GM12878 (cell line): Measurements from ENCODE around the gene WNT16. TPM values are rescaled to one million over a fixed set of nuclear protein-coding genes. Genes with fewer than 3 reads are reported as not detected.

Source experiments
- ATAC-seq: fragments of 200-7000 bp; cut with Tn5 transposase; 3 replicates; pipeline ENCODE4 v1.9.1; 2020; ENCODE audit warnings: mild to moderate bottlenecking, moderate library complexity
- BruUV-seq: library from RNA; stranded (reverse); fragments of 400-500 nt; replicated peaks from 2 replicates; lab custom pipeline; 2021; lab: Mats Ljungman, UMichigan
- CTCF ChIA-PET: fragments of 300-600 bp; sonication (Branson Sonifier 250); formaldehyde crosslinking; extraction: SDS; loops from one replicate; lab custom pipeline; 2021; ENCODE audit warnings: inconsistent platforms; lab: Yijun Ruan, JAX
- POLR2A ChIA-PET: fragments of 350-600 bp; formaldehyde crosslinking; extraction: SDS; loops from one replicate; lab custom pipeline; 2021; ENCODE audit warnings: inconsistent platforms; lab: Charles Lee
- RAD21 ChIA-PET: fragments of 300-600 bp; sonication (Branson Sonifier 250); formaldehyde crosslinking; loops from one replicate; lab custom pipeline; 2023; ENCODE audit warnings: antibody characterized with exemption; ENCODE audit not compliant: unreplicated experiment; lab: Charles Lee
- SMC1A ChIA-PET: fragments of 300-600 bp; sonication (Branson Sonifier 250); formaldehyde crosslinking; loops from one replicate; lab custom pipeline; 2023; ENCODE audit not compliant: unreplicated experiment, uncharacterized antibody; lab: Charles Lee
- DNase-seq: peaks from one replicate; pipeline ENCODE4 v3.0.0-alpha.2; 2011; ENCODE audit warnings: low read depth, low spot score
- FAIRE-seq: peaks from 3 replicates; lab custom pipeline; 2011; peaks lifted over from hg19 to GRCh38; lab: Jason Lieb, UNC
- H2AFZ ChIP-seq: 2 replicates; pipeline ENCODE4 v1.6.0; 2011; ENCODE audit warnings: low read depth, low read length, control low read depth; ENCODE audit not compliant: control insufficient read depth
- H3K27ac ChIP-seq: 2 replicates; pipeline ENCODE4 v1.5.1; 2011; ENCODE audit warnings: control low read depth; ENCODE audit not compliant: control insufficient read depth, insufficient read depth
- H3K27me3 ChIP-seq, 2 experiments: replicated peaks in 1 of 2; 2 replicates each; pipeline versions ENCODE4 v1.6.0 to v1.6.1; 2011; ENCODE audit warnings: low read length in 1 of 2; ENCODE audit not compliant: control insufficient read depth in 2 of 2, insufficient read depth in 2 of 2
- H3K36me3 ChIP-seq, 2 experiments: 2 replicates each; pipeline ENCODE4 v1.5.1; 2011; ENCODE audit warnings: low read length in 1 of 2; ENCODE audit not compliant: control insufficient read depth in 2 of 2, insufficient read depth in 2 of 2
- H3K4me1 ChIP-seq: 2 replicates; pipeline ENCODE4 v1.6.1; 2011; ENCODE audit warnings: mild to moderate bottlenecking, low read length, moderate library complexity, mixed read lengths; ENCODE audit not compliant: control insufficient read depth, insufficient read depth
- H3K4me2 ChIP-seq: 2 replicates; pipeline ENCODE4 v1.6.0; 2011; ENCODE audit warnings: control low read depth; ENCODE audit not compliant: control insufficient read depth, insufficient read depth
- H3K4me3 ChIP-seq: fragments of 200-600 bp; sonication (generic); 2 replicates; pipeline ENCODE4 v1.5.1; 2016
- H3K79me2 ChIP-seq: 2 replicates; pipeline ENCODE4 v1.6.0; 2011; ENCODE audit warnings: low read length; ENCODE audit not compliant: control insufficient read depth, insufficient read depth
- H3K9ac ChIP-seq: 2 replicates; pipeline ENCODE4 v1.8.0; 2011; ENCODE audit warnings: low read length, control low read depth, mixed read lengths; ENCODE audit not compliant: control insufficient read depth, insufficient read depth
- H3K9me3 ChIP-seq: replicated peaks from 3 replicates; pipeline ENCODE4 v1.5.1; 2011; ENCODE audit warnings: mild to moderate bottlenecking, low read length; ENCODE audit not compliant: control insufficient read depth, insufficient read depth
- H4K20me1 ChIP-seq: 2 replicates; pipeline ENCODE4 v1.6.0; 2011; ENCODE audit not compliant: control insufficient read depth, insufficient read depth
- CHD2 ChIP-seq: IDR thresholded peaks from 2 replicates; pipeline ENCODE4 v1.6.1; 2011; ENCODE audit warnings: low read depth, low read length, improper control_type of control experiment, borderline replicate concordance
- HCFC1 ChIP-seq: fragments of 150-350 bp; IDR thresholded peaks from 2 replicates; pipeline ENCODE4 v1.6.1; 2014; ENCODE audit warnings: low read length
- JUND ChIP-seq: IDR thresholded peaks from 2 replicates; pipeline ENCODE4 v1.6.1; 2012; ENCODE audit warnings: low read depth, mild to moderate bottlenecking, low read length, improper control_type of control experiment, moderate library complexity
- LARP7 ChIP-seq: fragments of 450-650 bp; IDR thresholded peaks from 2 replicates; pipeline ENCODE4 v1.6.1; 2017; ENCODE audit warnings: mild to moderate bottlenecking
- ZNF384 ChIP-seq: IDR thresholded peaks from 2 replicates; pipeline ENCODE4 v1.6.1; 2012; ENCODE audit warnings: low read depth, mild to moderate bottlenecking, low read length, improper control_type of control experiment, borderline replicate concordance
- in situ Hi-C: fragments of 300-500 bp; cut with MboI; formaldehyde crosslinking; loops from 9 replicates; pipeline ENCODE4 v1.14.3; 2018; ENCODE audit warnings: mixed read lengths
- intact Hi-C: fragments of 100-400 bp; cut with micrococcal nuclease; formaldehyde crosslinking; loops from one replicate; pipeline ENCODE4 v1.14.2; 2022; ENCODE audit not compliant: unreplicated experiment
- polyA plus RNA-seq, 11 experiments: library from polyadenylated mRNA; depleted of rRNA in 4 of 11; unstranded in 6 of 11; stranded (reverse) in 5 of 11; fragments of >200 nt; fragmentation: Nextera tagmentation in 4 of 11; fragmentation: Illumina TruSeq in 1 of 11; extraction: Ambion mirVana in 4 of 11; extraction: Trizol in 1 of 11; gene quantifications; 1 replicate in 1 of 11; 2 replicates in 10 of 11; pipeline versions ENCODE4 v1.2.1 to v1.2.3, GENCODE V29; 2011 to 2016; ENCODE audit warnings: inconsistent platforms in 2 of 11, missing spikeins in 2 of 11, low read depth in 1 of 11
- total RNA-seq, 4 experiments: library from RNA; depleted of rRNA in 3 of 4; stranded (reverse); fragments of >200 nt in 3 of 4; fragmentation: Illumina TruSeq in 1 of 4; extraction: Trizol in 1 of 4; gene quantifications; 2 replicates each; pipeline versions ENCODE4 v1.2.1 to v1.2.3, GENCODE V29; 2013 to 2021
- TF ChIP-seq, protein P1 (sequence below): IDR thresholded peaks from 2 replicates; pipeline ENCODE4 v1.6.1; 2011; ENCODE audit warnings: borderline replicate concordance, low read depth, mild to moderate bottlenecking, moderate library complexity, low read length; ENCODE audit not compliant: insufficient read depth, poor library complexity, severe bottlenecking
- TF ChIP-seq, protein P2 (sequence below): IDR thresholded peaks from 2 replicates; pipeline ENCODE4 v1.6.1; 2012; ENCODE audit warnings: mild to moderate bottlenecking, low read depth, low read length
- TF ChIP-seq, protein P3 (sequence below): fragments of 450-650 bp; IDR thresholded peaks from 2 replicates; pipeline ENCODE4 v1.6.1; 2016; ENCODE audit warnings: mild to moderate bottlenecking, moderate library complexity, borderline replicate concordance

The WNT16 gene
- total and polyA plus RNA-seq, 10 of the 15 experiments (the other 5 are each of a cell fraction or from before 2014, with no cell fraction given), result 0.05 to 0.11 (median 0.06) TPM; not detected in 5

DNA sequence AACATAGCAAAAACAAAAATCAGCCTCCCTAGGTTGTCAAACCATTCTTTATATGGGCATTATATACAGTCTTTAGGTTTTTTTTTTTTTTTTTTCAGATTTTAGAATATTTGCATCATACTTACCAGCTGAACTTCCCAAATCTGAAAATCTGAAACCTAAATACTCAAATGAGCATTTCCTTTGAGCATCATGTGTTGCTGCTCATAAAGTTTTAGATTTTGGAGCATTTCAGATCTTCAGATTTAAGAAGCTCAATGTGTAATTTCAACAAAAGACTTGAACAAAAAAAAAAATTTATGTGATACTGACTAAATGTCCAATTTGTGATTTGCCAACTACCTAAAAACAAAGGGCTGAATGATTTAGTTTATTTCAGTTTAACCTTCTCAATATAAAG is 53.7 kb downstream of the WNT16 start:
- Histone ChIP-seq H3K4me1 (peaks cover 38% of the 10 kb centered on the region), H3K27me3 (no peaks in the 10 kb centered on the region), H3K9me3 (peaks cover 2% of the 10 kb centered on the region; the same call in 2 of the 3 replicates), H2AFZ (no peak overlapping the region), H3K27ac (peak overlapping the region; percentile 35; the same call in 1 of the 2 replicates), H3K9ac (no peak overlapping the region), H3K4me3 (no peak overlapping the region), H3K79me2 (peaks cover 59% of the 10 kb centered on the region), H3K4me2 (no peak overlapping the region), H3K36me3 (peaks cover 0 to 13% of the 10 kb centered on the region in 2 experiments; a peak in 2 of 4 replicates), H4K20me1 (no peaks in the 10 kb centered on the region)
- no peak for DNase-seq
- ChIA-PET RAD21 (interaction anchor here (0.7 to 10.5 kb wide), 4 partner anchors 8 to 1333 kb away, joined by 3 to 272 read pairs (median 60); partner anchors contain the start of gene FAM3C), CTCF (interaction anchor here (1.2 to 12.1 kb wide), 5 partner anchors 8 to 15 kb away, joined by 4 to 87 read pairs (median 21); partner anchors contain the start of gene FAM3C), SMC1A (interaction anchor here (0.7 to 13.5 kb wide), 7 partner anchors 9 to 530 kb away, joined by 3 to 281 read pairs (median 19); partner anchors contain the start of gene FAM3C), POLR2A (interaction anchor here (0.7 to 8.7 kb wide), 4 partner anchors 9 to 104 kb away, joined by 6 to 81 read pairs (median 28); partner anchors contain the start of gene FAM3C)
- in situ Hi-C loops (loop anchor here (25.0 kb wide), 1 partner anchor 970 kb away; no protein-coding TSS in a partner anchor), intact Hi-C loops (loop anchor here (10.0 kb wide), 2 partner anchors 528 to 1252 kb away; partner anchors contain the start of gene TSPAN12)
- no TSS peak for BruUV-seq
- ATAC-seq, result no peak
- FAIRE-seq, result no peak
- no peak for TF ChIP-seq CHD2
- TF ChIP-seq, protein P1, sequence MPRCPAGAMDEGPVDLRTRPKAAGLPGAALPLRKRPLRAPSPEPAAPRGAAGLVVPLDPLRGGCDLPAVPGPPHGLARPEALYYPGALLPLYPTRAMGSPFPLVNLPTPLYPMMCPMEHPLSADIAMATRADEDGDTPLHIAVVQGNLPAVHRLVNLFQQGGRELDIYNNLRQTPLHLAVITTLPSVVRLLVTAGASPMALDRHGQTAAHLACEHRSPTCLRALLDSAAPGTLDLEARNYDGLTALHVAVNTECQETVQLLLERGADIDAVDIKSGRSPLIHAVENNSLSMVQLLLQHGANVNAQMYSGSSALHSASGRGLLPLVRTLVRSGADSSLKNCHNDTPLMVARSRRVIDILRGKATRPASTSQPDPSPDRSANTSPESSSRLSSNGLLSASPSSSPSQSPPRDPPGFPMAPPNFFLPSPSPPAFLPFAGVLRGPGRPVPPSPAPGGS, result no peak
- no peak for TF ChIP-seq HCFC1
- no peak for TF ChIP-seq LARP7
- TF ChIP-seq, protein P2, sequence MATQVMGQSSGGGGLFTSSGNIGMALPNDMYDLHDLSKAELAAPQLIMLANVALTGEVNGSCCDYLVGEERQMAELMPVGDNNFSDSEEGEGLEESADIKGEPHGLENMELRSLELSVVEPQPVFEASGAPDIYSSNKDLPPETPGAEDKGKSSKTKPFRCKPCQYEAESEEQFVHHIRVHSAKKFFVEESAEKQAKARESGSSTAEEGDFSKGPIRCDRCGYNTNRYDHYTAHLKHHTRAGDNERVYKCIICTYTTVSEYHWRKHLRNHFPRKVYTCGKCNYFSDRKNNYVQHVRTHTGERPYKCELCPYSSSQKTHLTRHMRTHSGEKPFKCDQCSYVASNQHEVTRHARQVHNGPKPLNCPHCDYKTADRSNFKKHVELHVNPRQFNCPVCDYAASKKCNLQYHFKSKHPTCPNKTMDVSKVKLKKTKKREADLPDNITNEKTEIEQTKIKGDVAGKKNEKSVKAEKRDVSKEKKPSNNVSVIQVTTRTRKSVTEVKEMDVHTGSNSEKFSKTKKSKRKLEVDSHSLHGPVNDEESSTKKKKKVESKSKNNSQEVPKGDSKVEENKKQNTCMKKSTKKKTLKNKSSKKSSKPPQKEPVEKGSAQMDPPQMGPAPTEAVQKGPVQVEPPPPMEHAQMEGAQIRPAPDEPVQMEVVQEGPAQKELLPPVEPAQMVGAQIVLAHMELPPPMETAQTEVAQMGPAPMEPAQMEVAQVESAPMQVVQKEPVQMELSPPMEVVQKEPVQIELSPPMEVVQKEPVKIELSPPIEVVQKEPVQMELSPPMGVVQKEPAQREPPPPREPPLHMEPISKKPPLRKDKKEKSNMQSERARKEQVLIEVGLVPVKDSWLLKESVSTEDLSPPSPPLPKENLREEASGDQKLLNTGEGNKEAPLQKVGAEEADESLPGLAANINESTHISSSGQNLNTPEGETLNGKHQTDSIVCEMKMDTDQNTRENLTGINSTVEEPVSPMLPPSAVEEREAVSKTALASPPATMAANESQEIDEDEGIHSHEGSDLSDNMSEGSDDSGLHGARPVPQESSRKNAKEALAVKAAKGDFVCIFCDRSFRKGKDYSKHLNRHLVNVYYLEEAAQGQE, result no peak
- TF ChIP-seq, protein P3, sequence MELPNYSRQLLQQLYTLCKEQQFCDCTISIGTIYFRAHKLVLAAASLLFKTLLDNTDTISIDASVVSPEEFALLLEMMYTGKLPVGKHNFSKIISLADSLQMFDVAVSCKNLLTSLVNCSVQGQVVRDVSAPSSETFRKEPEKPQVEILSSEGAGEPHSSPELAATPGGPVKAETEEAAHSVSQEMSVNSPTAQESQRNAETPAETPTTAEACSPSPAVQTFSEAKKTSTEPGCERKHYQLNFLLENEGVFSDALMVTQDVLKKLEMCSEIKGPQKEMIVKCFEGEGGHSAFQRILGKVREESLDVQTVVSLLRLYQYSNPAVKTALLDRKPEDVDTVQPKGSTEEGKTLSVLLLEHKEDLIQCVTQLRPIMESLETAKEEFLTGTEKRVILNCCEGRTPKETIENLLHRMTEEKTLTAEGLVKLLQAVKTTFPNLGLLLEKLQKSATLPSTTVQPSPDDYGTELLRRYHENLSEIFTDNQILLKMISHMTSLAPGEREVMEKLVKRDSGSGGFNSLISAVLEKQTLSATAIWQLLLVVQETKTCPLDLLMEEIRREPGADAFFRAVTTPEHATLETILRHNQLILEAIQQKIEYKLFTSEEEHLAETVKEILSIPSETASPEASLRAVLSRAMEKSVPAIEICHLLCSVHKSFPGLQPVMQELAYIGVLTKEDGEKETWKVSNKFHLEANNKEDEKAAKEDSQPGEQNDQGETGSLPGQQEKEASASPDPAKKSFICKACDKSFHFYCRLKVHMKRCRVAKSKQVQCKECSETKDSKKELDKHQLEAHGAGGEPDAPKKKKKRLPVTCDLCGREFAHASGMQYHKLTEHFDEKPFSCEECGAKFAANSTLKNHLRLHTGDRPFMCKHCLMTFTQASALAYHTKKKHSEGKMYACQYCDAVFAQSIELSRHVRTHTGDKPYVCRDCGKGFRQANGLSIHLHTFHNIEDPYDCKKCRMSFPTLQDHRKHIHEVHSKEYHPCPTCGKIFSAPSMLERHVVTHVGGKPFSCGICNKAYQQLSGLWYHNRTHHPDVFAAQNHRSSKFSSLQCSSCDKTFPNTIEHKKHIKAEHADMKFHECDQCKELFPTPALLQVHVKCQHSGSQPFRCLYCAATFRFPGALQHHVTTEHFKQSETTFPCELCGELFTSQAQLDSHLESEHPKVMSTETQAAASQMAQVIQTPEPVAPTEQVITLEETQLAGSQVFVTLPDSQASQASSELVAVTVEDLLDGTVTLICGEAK, result peak; percentile 63; the same call in 1 of the 2 replicates
- 0 out of 2 replicates have a peak, but pooled peaks have one; percentile 36 for TF ChIP-seq ZNF384
- no peak for TF ChIP-seq JUND
